Fibroblast of skin of right biceps (primary cell): ENCODE data around the gene ZBTB20.
A peak's percentile ranks its signal among the peaks of the same experiment; 100 is the strongest.

Source experiments
- DNase-seq: peaks from one replicate; pipeline ENCODE4 v3.0.0-alpha.2; 2013

Gene ZBTB20

DNA sequence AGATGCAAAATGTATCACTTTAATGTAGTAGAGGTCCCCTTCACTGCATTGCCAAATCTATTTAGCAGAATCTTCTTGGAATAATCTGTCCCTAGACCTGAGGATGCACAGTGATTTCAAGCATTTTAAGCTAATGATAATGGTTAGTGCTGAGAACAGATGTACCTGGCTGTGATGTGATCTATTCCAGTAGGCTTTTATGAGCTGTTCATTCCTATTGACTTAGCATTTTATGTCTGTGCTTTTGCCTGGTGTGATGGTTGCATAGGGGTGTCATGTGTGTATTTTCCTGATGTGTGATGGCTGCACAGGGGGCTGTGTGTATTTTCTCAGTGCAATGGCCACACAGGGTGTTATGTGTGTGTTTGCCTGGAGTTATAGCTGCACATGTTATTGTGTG is 580.3 kb downstream of the ZBTB20 start:
- DNase-seq = no peak

DNA sequence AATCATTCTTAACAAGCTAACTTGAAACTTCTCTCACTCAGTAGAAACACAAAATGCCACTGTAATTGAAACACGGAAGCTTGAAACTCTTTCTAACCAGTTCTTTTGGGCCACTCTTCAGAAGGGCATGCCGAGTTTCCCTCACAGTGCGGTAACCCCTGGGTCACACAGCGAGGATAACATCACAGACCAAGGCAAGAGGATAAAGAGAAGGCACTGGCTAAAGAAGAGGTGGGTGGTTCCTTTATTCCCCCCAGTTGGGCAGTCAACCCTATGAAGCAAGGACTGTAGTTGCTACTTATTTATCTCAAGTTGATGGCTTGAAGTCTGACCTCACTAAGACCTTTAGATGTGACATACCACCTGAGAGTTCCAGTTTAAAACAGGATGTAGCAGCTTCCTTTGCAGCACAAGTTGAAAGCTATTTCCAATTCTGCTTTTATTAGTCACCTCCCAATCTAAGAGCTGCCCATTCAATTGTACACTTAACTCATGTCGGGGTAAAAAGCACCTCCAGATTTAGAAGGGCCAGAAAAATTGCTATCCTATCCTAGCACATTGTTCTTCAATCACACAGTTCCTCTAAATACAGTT is 580.8 kb downstream of the ZBTB20 start:
- no peak for DNase-seq

DNA sequence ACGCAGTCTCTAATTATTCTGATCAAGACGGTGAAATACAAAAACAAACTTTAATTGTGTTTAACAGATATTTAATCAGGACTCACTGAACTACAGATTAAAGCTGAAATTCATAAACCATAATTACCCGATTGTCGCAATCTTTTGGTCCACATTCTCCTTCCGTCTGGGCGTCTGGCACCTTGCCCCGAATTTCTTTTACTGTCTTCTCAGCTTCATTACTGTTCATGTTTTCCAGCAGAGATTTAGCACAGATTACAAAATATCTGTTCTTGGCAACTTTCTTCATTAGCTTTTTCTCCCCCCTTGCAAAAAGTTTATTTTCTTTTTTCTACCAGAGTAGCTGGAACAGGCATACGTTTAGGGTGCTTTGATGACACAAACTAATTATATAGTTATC is 581.9 kb downstream of the ZBTB20 start:
- no peak for DNase-seq

DNA sequence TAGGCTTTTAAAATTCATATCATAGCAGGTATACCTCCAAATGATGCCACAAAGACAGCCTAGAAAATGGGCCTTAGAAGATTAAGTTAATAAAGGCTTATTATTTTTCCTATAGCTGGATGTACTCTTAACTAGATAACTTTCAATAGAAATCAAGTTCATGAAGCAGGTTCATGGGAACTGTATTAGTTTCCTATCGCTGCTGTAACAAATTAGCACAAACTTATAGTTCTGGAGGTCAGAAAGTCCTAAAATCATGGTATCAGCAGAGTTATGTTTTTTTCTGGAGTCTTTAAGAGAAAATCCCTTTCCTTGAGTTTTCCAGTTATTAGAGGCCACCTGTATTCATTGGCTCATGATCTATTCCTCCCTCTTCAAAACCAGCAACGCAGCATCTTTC is 583.4 kb downstream of the ZBTB20 start:
- DNase-seq = no peak

DNA sequence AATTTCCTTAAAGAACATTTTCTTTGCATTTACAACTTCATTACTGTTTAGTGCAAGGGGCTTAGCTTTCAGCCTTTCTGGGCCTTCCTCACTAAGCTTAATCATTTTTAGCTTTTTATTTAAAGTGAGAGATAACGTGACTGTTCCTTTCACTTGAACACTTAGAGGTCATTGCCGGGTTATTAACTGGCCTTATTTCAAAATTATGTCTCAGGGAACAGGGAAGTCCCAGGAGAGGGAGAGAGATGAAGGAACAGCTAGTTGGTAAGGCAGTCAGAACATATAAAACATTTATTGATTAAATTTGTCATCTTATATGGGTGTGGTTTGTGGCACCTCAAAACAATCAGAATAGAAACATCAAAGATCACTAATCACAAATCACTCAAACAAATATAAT is 584.5 kb downstream of the ZBTB20 start:
- DNase-seq = no peak

DNA sequence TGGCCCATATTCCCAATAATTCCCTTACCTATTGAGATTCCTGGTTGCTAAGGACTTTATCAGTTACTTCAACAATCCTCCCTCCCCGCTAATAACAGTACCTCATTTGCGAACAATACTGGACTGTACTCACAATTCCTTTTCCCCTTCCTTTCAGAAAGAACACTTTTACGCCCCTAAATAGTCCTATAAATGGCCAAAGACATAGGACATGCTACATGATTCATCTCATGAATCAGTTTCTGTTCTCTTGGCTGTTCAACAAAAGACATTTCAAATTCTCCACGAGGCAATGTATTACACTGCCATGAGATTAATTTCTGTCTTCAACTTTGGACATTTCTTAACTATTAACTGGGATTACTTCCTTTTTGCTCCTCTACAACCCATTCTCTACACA is 588.8 kb downstream of the ZBTB20 start:
- DNase-seq = peak; percentile 41

DNA sequence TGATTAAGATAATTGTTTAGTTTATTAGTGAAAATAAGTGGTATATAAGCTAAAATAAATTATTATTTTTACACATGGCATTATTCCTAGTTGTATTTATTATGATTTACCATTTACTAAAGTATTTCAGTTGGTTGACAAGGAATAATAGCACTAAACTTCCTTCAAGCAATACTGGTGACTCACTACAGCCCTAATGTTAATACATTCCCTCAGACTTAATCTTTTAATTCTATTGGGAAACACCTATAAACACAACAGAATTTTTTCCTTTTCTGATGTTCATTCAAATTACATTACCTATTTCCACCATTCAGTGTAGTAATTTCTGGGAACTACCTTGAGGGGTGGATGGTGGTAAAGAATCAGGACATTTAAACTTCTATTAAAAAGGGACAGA is 589.3 kb downstream of the ZBTB20 start:
- no peak for DNase-seq

DNA sequence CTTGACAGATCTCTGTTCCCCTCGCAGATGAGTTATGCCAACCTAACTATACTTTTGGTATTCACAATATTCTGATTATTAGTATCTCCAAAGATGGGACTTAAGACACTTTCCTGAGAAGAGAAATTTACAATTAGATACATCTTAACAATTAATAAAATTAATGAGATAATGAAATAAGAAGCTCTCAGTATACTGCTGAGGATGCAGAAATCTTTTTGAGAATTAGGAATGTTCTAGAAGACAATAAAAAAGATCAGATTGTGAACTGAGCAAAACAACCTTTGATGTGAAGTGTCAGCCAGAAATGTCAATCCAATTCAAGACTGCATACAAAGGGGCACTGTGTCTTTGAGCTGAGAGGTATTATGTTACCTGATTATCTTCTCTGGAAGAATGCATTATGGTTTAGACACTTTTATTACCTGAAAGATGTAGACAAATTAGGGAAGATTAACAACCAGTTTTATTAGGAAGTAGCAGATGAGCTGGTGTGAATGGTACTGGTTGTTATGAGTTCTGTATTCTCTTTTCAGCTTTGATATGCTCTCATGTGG is 590.4 kb downstream of the ZBTB20 start:
- no peak for DNase-seq

DNA sequence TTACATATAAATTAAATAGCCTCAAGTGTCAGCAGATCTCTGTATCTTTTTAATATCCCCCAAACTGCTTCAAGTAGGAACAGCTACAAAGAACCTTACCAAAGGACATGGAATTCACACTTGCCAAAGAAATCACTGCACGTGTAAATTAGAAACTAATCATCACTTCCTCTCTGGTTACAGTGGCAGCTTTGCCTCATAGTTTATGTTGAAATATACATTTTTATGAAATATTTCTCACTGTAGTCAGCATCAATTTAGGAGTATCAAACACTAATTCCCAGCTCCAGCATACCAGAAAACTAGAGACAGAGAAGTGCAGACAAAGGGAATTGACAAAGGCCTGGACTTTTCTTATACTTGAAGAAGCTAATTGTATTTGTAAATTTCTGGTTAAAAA is 592.4 kb downstream of the ZBTB20 start:
- DNase-seq = peak; percentile 72

DNA sequence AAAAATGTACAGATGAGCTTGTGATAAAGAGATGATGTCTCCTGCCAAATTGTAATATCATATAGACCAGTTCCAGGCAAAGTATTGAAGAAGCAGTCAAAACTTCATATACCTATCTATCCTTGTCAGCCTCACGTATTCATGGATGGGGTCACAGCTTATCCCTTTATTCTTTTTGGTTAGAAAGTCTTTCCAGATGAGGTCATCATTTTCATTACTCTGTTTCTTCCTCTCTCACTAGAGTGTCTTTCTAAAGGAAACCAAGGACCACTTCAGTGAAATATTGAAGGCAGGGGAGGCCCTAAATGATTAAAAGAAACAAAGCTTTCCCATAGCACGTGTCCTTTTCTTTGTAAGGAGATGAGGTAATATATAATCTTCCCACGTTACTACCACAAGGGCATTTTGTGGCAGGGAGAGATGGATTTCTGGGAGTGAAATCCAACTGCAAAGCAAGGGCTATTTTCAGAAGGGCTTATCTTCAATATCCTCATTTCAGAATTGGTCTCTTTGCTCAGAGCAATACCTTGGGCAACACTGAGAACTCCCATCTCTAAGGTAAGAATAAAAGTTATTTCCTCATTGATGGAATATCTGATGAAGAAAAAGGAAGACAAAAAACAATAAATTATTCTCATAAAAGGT is 593.0 kb downstream of the ZBTB20 start:
- DNase-seq = peak; percentile 19

DNA sequence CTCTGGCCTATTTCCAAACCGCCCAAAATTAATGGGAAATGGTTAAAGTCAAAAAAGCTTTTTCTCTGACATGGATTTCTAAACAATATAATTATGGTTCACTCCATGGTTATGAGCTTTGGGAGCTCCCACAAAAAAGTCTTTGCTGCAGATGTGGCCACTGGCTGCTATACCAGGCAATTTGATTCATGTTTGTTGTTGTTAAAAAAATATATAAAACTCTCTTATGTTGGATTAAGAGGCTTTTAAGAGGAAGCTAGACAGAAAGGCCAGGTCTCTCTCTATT is 594.6 kb downstream of the ZBTB20 start:
- DNase-seq = no peak

DNA sequence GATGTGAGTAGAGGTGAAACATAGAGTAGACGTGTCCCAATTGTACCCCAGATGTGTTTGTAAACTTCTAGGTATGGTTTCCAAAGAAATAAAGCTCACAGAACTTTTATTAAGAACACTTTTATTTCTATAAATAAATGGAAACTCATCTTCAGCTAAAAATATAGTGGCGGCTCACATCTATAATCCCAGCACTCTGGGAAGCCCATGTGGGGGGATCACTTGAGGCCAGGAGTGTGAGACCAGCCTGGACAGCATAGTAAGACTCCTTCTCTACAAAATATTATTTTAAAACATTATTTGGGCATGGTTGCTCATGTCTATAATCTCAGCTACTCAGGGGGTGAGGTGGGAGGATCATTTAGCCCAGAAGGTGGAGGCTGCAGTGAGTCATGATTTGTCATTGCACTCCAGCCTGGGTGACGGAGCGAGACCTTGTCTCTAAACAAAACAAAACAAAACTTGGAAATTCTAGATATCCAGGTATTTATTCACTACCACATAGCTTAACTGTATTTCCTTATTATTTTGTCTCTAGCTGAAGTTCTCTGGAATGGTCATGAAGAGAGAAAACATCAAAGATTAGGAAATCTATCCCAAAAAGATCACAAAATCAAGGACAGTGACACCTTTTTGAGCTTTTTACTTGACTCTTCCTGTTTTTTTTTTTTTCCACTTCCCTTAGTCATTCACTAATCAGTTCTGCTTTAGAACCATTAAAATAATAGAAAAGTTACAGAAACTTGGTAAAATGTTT is 595.1 kb downstream of the ZBTB20 start:
- DNase-seq = peak; percentile 79

DNA sequence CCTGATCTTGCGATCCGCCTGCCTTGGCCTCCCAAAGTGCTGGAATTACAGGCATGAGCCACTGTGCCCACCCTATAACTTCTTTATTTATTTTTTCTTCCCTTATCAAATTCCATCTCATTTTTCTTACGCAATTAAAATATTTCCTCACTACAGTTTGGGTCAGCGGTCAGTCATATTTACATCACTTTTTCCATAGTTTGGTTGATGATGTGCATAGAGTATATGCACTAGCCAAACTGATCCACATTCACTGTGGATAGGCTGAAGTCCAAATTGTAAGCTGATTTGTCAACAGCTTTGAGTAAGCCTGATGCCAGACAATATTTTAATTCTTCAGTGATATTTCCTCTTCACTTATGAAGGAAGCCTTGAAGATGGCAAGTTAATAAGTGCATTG is 596.9 kb downstream of the ZBTB20 start:
- DNase-seq = peak; percentile 22

DNA sequence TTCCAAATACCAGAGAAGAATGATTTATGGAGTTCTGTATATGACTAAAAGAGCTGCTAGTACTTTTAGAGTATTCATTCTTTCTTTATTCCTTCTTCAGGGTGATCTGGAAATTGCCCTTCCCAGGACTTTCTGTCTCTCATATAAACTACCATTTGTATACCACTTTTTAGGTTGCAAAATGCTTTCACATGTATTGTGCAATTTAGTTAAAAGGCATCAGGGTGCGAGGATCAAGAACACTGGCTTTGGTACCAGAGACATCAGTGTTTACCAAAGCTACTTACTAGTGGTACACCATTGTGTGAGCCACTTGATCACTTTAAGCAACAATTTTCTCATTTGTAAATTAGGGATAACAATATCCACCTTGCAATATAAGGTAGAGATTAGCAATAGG is 601.9 kb downstream of the ZBTB20 start:
- DNase-seq = no peak

DNA sequence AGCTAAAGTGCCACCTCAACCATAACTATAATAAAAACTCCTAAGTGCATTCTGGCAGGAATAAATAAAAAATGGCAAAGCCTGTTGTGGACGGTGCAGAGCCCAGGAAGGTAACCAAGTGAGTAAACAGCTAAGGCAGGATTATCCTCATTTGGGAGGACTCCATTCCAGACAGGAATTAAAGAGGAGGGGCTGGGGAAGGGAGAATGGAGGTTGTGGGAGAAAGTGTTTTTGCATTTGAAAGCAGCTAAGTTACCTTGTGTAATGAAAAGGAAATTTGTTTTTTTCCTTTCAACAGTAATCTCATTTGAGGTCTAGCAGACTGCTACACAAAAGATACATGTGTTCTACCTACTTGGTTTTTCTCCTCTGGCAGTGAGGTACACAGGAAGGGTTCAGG is 604.7 kb downstream of the ZBTB20 start:
- no peak for DNase-seq

DNA sequence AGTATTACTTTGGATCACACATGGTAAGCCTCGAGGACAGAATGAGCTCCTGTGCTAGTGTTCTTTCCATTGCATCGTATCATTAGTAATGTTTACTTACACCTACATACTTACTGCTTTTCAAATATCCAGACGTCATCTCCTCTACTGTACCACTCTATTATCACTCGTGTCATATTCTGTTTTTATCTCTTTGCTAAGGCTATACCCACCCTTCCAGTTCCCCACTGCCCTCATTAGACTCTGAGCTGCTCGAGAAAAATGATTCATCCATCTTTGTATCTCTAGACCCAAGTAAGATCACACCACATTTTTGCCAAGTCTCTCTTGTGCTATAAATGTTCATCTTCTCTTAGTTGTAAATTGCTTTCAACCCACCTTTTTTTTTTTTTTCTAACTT is 607.6 kb downstream of the ZBTB20 start:
- DNase-seq = no peak

DNA sequence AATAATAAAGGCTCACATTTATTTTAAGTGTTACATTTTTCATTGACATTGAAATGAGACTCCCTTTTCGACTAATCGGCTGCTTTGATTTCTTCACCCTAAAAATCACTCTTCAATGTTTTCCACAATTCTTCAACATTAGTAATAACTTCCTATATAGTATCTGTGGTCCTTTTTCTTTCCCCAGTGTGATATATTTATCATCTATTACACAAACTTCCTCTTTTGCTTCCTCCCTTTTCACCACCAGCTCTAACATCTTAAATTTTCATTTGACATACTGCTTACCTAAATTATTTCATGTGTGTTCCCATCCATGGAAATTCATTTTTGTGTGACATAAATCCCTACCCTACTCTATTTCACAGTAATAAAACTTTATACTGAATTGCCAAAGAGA is 608.9 kb downstream of the ZBTB20 start:
- no peak for DNase-seq

DNA sequence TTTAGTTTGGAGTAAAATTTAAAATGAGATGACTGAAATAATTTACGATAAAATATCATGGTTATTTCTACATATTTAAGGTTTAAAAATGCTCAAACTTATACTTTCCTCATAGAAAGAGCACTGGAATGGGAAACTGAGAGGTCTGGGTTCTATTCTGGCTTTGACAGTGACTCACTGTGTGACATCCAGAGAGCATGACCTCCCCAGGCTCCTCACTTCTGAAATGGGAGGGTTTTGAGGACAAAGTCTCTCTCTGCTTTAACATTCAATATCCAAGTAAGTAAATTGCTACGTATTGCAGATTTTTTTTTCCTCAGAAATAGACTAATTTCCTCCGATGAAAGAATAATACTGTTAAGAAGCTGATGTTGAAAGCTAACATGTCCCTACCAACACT is 618.6 kb downstream of the ZBTB20 start:
- no peak for DNase-seq

DNA sequence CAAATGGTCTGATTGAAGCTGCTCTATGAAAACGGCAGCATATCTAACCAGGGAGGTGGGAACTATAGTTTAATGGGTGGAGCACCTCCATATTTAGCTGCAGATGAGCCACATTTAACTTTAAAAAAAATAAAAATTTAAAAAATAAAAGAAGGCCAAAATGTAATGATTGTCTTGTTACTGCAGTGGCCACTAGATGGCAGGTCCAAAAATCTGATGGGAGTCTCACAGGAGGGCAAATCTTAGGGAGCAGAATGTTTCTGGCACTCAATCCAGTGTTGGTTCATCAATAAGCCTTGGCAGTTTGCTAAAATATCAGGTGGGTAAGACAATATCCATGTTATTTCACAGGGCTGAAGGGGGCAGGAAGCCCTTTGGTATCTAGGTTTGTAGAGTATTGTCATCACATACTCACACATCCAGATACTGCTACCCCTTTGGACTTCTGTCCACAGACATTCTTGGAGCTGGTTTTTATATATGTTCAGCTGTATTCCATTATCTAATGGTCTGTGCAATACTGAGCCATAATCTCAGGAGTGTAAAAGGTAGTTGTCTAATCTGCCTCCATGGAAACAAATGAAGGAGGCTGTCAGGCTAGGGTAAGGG is 619.9 kb downstream of the ZBTB20 start:
- DNase-seq = peak; percentile 30

DNA sequence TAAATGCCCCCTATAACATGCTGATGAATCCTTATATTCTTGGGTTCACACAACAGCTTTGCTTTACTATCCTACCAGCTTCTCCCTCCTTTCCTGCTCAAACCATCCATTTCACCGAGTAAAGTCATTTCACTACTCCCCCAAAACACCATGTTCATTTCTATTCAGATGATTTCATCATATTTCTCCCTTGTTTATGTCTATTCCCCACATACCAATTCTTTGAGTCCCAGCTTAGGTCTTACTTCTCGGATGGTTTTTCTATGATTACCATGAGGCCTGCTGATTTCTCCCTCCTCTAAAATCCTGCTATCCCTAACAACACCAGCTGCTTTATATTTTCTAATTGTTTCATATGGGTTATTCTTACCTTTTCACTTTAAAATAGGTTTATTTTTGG is 621.8 kb downstream of the ZBTB20 start:
- DNase-seq = peak; percentile 9

DNA sequence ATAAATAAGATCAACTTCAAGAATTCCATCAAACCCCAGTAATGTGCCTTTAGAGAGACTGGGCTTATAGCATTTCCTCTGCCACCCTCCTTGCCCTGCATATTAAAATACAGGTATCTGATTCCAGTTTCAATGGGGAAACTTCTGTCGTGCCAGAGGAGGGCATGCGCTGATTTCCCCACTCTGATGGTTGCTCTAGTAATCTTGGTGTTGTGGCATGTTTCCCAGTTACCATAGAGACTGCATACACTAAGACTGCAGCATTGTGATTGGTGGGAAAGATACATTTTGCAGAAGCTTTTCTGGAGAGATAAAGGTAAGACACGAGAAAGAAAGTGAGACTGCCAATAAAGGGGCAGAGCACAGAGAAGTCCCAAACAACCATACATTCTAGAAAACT is 627.7 kb downstream of the ZBTB20 start:
- DNase-seq = peak; percentile 51

DNA sequence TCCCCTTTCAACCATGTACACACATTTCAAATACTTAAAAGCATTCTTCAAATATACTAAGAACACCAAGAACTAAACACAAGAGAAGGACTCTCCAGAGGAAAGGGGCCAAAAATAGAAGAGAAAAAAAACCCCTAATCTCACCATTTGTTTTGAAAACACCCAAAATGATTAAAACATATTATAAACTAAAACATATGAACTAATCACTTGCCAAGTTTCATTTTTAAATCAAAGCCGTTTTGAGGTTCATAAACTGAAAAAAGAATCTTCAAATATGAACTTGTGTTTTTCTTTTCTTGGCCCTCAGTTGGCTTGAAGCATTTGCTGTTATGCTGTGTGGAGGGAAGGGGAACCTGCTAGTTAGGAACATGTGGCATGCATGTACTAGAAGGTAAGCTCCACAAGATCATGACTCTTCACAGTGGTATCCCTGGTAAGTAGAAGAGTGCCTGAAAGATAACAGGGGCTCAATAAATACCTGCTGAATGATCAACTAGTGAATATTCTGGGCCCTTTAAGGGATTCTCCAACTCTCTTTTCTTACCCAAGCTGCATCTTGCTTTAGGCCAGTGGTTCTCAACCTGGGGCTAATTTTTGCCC is 628.8 kb downstream of the ZBTB20 start:
- DNase-seq = no peak

DNA sequence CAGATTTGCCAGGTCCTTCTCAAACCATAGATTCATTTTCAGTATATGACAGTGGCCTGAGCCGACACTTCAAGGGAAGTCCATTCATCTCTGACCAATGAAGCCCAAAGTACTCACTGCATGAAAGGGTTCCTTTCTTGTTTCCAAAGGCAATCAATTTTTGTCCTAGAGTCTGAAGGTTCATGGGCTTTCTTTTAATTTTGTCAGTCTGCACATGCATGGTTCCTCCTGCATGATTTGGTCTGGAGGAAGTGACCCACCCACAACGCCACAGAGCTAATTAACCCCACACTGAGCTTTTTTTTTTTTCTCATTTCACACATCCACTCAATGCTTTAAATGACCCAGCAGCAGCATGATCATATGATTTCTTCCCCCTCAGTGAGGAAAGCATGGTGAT is 636.9 kb downstream of the ZBTB20 start:
- DNase-seq = no peak

DNA sequence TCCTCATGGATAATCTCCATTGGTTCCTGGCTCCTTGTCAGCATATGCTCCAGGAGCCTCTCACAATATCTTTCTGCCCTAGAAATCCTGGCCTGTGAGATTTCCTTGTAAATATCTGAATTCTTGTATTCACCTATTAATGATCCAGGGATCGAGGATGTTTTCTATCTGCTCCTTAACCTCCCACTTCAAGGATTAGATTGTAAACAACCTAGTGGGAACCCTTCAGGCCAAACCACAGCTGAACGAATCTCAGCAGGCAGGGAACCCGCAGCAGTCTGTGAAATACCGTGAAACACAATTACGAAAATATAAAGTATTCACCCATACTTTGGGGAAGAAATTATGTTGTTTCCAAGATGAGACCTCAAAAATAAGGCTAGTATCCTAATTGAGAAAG is 637.3 kb downstream of the ZBTB20 start:
- DNase-seq = no peak
